Measurements from ENCODE around the gene TXNRD3.

TXNRD3 gene

GRCh38 chr3:126656371-126657134 is 1.6 kb upstream of the TXNRD3 start:
- DNase-seq (ENCODE audit: extremely low spot score): no peak
- POLR2A ChIA-PET: no interaction called here
- TF ChIP-seq CTCF (IDR thresholded peaks at IDR 0.05; ENCODE audit: control extremely low read depth, extremely low read depth, low read depth, missing control alignments): no peak
- CTCF ChIA-PET: interaction anchor here (1.0 to 1.5 kb wide), 3 partner anchors 22 to 23 kb away, joined by 3 to 6 read pairs (median 5); no protein-coding TSS in a partner anchor

GRCh38 chr3:126655887-126656286 is 963 bp upstream of the TXNRD3 start:
- POLR2A ChIA-PET: no interaction called here
- no peak for TF ChIP-seq CTCF (IDR thresholded peaks at IDR 0.05; ENCODE audit: control extremely low read depth, extremely low read depth, low read depth, missing control alignments)
- no peak for DNase-seq (ENCODE audit: extremely low spot score)
- CTCF ChIA-PET: interaction anchor here (1.3 to 1.5 kb wide), 2 partner anchors 23 to 24 kb away, joined by 3 to 6 read pairs; no protein-coding TSS in a partner anchor

GRCh38 chr3:126649556-126650092 is 5.3 kb downstream of the TXNRD3 start:
- CTCF ChIA-PET: no interaction called here
- no peak for DNase-seq (ENCODE audit: extremely low spot score)
- POLR2A ChIA-PET: no interaction called here
- no peak for TF ChIP-seq CTCF (IDR thresholded peaks at IDR 0.05; ENCODE audit: control extremely low read depth, extremely low read depth, low read depth, missing control alignments)

GRCh38 chr3:126646674-126647073 is 8.2 kb downstream of the TXNRD3 start:
- POLR2A ChIA-PET: no interaction called here
- no peak for TF ChIP-seq CTCF (IDR thresholded peaks at IDR 0.05; ENCODE audit: control extremely low read depth, extremely low read depth, low read depth, missing control alignments)
- CTCF ChIA-PET: interaction anchor here (1.3 kb wide), 1 partner anchor 12 kb away, joined by 3 read pairs; no protein-coding TSS in a partner anchor

GRCh38 chr3:126644615-126645014 is 10.3 kb downstream of the TXNRD3 start:
- ChIA-PET CTCF (interaction anchor here (1.2 kb wide), 3 partner anchors 10 to 34 kb away, joined by 3 to 6 read pairs (median 4); no protein-coding TSS in a partner anchor), POLR2A (no interaction called here)
- no peak for DNase-seq (ENCODE audit: extremely low spot score)
- TF ChIP-seq CTCF (IDR thresholded peaks at IDR 0.05; ENCODE audit: control extremely low read depth, extremely low read depth, low read depth, missing control alignments): no peak

More at GRCh38 chr3:126646674-126647073, 8.2 kb downstream of the TXNRD3 start:
- DNase-seq (ENCODE audit: extremely low spot score): no peak

GRCh38 chr3:126638790-126639189 is 16.1 kb downstream of the TXNRD3 start:
- ChIA-PET POLR2A (no interaction called here), CTCF (interaction anchor here (0.7 to 1.2 kb wide), 2 partner anchors 18 to 21 kb away, joined by 3 read pairs; no protein-coding TSS in a partner anchor)
- no peak for TF ChIP-seq CTCF (IDR thresholded peaks at IDR 0.05; ENCODE audit: control extremely low read depth, extremely low read depth, low read depth, missing control alignments)
- no peak for DNase-seq (ENCODE audit: extremely low spot score)

Data from GM10248 (cell line).